Ovary (tissue), 9 donors: ENCODE data around the gene PHACTR1. TPM values are rescaled to one million over a fixed set of nuclear protein-coding genes. Genes with fewer than 3 reads are reported as not detected.

Experiments
- DNase-seq, 5 donors: peaks; one replicate each; pipeline ENCODE4 v3.0.0-alpha.2; 2019 to 2020
- H3K27ac ChIP-seq, 2 donors: fragments of 200-600 bp; one replicate each; pipeline versions ENCODE4 v1.5.1 to v1.8.0; 2019 to 2022
- H3K27me3 ChIP-seq: fragments of 200-600 bp; one replicate; pipeline ENCODE4 v1.8.0; 2022
- H3K36me3 ChIP-seq: fragments of 200-600 bp; sonication (generic); one replicate; pipeline ENCODE4 v1.5.1; 2019
- H3K4me1 ChIP-seq: one replicate; pipeline ENCODE4 v1.8.1; 2013; ENCODE audit warnings: mild to moderate bottlenecking, moderate library complexity; ENCODE audit not compliant: insufficient read depth
- H3K4me3 ChIP-seq: fragments of 200-600 bp; sonication (generic); one replicate; pipeline ENCODE4 v1.5.1; 2017
- H3K9me3 ChIP-seq, 2 donors: fragments of 200-600 bp in 1 of 2; sonication (generic) in 1 of 2; one replicate each; pipeline versions ENCODE4 v1.5.1 to v1.8.1; 2013 to 2019; ENCODE audit warnings: mild to moderate bottlenecking in 1 of 2, moderate library complexity in 1 of 2
- EP300 ChIP-seq: sonication (generic); formaldehyde crosslinking; IDR thresholded peaks from one replicate; pipeline ENCODE4 v1.6.1; 2017; ENCODE audit warnings: antibody characterized with exemption
- POLR2A ChIP-seq: fragments of 450-650 bp; IDR thresholded peaks from one replicate; pipeline ENCODE4 v1.6.1; 2017; ENCODE audit warnings: antibody characterized with exemption, mild to moderate bottlenecking, moderate library complexity
- WGBS, 3 donors: extraction: QIAGEN DNeasy Blood & Tissue Kit in 1 of 3; methylation state at CpG; one replicate each; pipeline versions ENCODE4 v1.1.5 to v1.1.7; 2013 to 2017; 5-methylcytosine and 5-hydroxymethylcytosine counted together
- intact Hi-C, 4 donors: fragments of 100-400 bp; cut with DNase I; formaldehyde crosslinking; loops; one replicate each; pipeline versions ENCODE4 v1.11.0 to v1.15.1; 2022 to 2023
- polyA plus RNA-seq, 2 donors: library from polyadenylated mRNA; stranded (reverse); fragments of 200-250 nt in 1 of 2; fragments of 350-450 nt in 1 of 2; fragmentation: Illumina TruSeq in 1 of 2; extraction: RNeasy Lipid Tissue Mini Kit (QIAGEN cat#74804) in 1 of 2; gene quantifications; one replicate each; pipeline ENCODE4 v1.2.3, GENCODE V29; 2013 to 2014
- total RNA-seq, 7 donors: library from RNA; depleted of rRNA in 2 of 7; stranded (reverse); fragments of >200 nt in 2 of 7; fragmentation: NEBNext Ultra II Directional in 3 of 7; extraction: Animal tissue kit (Norgen Biotek cat#: 25700) in 3 of 7; gene quantifications; one replicate each; pipeline versions ENCODE4 v1.1.0 to v1.2.4, GENCODE V29; 2016 to 2023
- TF ChIP-seq, protein P1 (sequence below), 3 donors: fragments of 450-650 bp in 2 of 3; fragments of 200-600 bp in 1 of 3; IDR thresholded peaks; one replicate each; pipeline versions ENCODE4 v1.5.1 to v1.8.0; 2016 to 2022; ENCODE audit warnings: antibody characterized with exemption in 3 of 3, mild to moderate bottlenecking in 1 of 3
- donor health status: DM: no; HTN: no; CAD: no; lungs with moderate emphysema.
- donor health status: DM: no; HTN: no; CAD: no.
- donor health status: Bipolar disorder and iron deficiency.
- donor health status: DM: yes; HTN: yes; CAD: no.
- donor health status: DM: no; HTN: no; CAD: no.
- donor health status: DM: yes; HTN: yes; CAD: no.

Gene PHACTR1
- total and polyA plus RNA-seq, 9 donors = 0.48 to 10.9 (median 3.7) TPM

DNA sequence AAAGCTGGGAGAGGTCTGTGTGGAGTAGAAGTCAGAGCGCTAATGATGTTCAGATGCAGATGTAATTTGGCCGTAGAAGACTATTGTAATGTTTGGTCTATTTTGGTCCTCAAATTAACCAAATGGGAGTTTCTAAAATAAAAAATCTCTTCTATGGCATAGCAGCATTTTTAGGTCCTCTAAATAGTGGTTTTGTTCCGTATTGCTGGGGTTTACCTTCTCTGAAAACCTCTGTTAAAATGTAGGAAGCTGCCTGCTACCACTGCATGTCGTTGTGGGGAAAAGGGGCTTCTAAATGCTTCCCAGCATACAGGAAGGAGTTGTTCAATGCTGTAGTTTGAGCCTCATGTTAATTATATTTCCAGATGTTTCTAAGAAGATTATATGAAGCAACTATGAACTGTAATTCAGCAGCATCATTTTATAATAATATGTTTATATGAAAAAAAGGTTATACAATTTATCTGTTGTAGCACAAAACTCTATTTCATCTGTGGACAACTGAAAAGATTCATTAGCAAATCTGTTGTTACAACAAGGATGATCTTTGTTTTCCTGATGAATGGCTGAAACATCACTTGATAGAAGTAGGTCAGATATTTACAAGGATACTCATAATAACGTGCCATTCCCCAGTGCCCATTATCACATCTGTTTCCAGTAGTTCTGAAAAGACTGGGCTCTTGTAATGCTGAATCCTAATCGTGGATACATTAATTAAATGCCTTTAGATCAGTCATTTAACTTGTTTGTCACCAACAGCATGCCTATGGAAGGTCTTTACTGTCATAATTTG is 355.2 kb downstream of the PHACTR1 start:
- Histone ChIP-seq H3K27me3 (no peaks in the 10 kb centered on the region), H3K36me3 (no peaks in the 10 kb centered on the region), H3K27ac (no peak overlapping the region), H3K4me3 (no peak overlapping the region), H3K4me1 (peaks cover 2% of the 10 kb centered on the region), H3K9me3 (no peaks in the 10 kb centered on the region)
- intact Hi-C loops = no loop called here
- WGBS, 3 donors = 67 to 72% (median 70%) methylated on average over 6 of the region's 6 CpGs
- TF ChIP-seq POLR2A (no peak), EP300 (no peak)
- TF ChIP-seq, protein P1, sequence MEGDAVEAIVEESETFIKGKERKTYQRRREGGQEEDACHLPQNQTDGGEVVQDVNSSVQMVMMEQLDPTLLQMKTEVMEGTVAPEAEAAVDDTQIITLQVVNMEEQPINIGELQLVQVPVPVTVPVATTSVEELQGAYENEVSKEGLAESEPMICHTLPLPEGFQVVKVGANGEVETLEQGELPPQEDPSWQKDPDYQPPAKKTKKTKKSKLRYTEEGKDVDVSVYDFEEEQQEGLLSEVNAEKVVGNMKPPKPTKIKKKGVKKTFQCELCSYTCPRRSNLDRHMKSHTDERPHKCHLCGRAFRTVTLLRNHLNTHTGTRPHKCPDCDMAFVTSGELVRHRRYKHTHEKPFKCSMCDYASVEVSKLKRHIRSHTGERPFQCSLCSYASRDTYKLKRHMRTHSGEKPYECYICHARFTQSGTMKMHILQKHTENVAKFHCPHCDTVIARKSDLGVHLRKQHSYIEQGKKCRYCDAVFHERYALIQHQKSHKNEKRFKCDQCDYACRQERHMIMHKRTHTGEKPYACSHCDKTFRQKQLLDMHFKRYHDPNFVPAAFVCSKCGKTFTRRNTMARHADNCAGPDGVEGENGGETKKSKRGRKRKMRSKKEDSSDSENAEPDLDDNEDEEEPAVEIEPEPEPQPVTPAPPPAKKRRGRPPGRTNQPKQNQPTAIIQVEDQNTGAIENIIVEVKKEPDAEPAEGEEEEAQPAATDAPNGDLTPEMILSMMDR (IDR thresholded peaks at IDR 0.05) = no peak
- no peak for DNase-seq

GRCh38 chr6:13072686-13073347 is 356.2 kb downstream of the PHACTR1 start:
- no peak overlapping the region for H3K4me3 ChIP-seq
- 19 to 44% (median 19%) methylated on average over 5 of the region's 5 CpGs for WGBS, 3 donors
- DNase-seq = no peak
- no peaks in the 10 kb centered on the region for H3K9me3 ChIP-seq
- H3K4me1 ChIP-seq = peaks cover 2% of the 10 kb centered on the region
- TF ChIP-seq EP300 = no peak
- no peak for TF ChIP-seq POLR2A
- TF ChIP-seq, protein P1 (IDR thresholded peaks at IDR 0.05) = no peak
- intact Hi-C loops = no loop called here
- no peaks in the 10 kb centered on the region for H3K27me3 ChIP-seq
- no peak overlapping the region for H3K27ac ChIP-seq
- H3K36me3 ChIP-seq = no peaks in the 10 kb centered on the region

GRCh38 chr6:13074415-13075140 is 358.0 kb downstream of the PHACTR1 start:
- no peaks in the 10 kb centered on the region for H3K27me3 ChIP-seq
- TF ChIP-seq EP300 (no peak), POLR2A (no peak)
- TF ChIP-seq, protein P1 (IDR thresholded peaks at IDR 0.05) = no peak
- peaks cover 2% of the 10 kb centered on the region for H3K4me1 ChIP-seq
- intact Hi-C loops = no loop called here
- WGBS, 3 donors = 84 to 87% (median 87%) methylated on average over 3 of the region's 3 CpGs
- no peak overlapping the region for H3K27ac ChIP-seq
- no peak overlapping the region for H3K4me3 ChIP-seq
- H3K9me3 ChIP-seq = no peaks in the 10 kb centered on the region
- DNase-seq = no peak
- no peaks in the 10 kb centered on the region for H3K36me3 ChIP-seq

DNA sequence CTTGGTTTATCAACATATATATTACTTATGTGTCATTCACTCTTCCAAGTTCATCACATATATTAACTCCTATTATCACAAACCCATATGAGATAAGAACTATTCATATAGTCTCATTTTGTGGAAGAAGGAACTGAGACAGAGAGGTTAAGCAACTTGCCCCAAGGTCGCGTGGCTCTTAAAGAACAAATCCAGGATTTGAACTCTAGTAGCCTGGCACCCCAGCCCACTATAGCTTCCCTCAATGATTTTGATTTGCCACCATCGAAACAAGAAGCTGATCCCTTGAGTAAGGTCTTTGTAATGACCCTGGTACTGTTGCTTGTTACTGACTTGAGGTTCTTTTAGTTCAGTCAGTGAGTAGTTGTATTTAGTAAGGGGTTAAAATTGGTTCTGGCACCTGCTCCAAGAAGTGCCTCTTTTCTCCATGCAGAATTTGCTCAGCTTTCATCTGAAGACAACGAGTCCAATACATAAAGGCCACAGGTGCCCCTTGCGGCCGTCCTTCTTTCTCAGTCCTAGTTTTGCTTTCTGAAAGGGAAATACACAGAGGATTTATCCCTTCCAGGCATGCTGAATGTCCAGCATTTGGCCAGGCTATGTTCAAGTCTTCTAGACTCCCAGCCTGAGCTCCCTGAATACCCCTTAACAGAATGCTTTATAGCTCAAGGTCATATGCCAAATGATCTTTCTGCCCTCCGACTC is 358.7 kb downstream of the PHACTR1 start:
- intact Hi-C loops = no loop called here
- TF ChIP-seq, protein P1 (IDR thresholded peaks at IDR 0.05) = no peak
- TF ChIP-seq POLR2A = no peak
- no peak for TF ChIP-seq EP300
- no peak for DNase-seq
- no peak overlapping the region for H3K4me3 ChIP-seq
- H3K27me3 ChIP-seq = no peaks in the 10 kb centered on the region
- H3K4me1 ChIP-seq = peaks cover 2% of the 10 kb centered on the region
- WGBS, 3 donors = 75 to 76% (median 75%) methylated on average over 7 of the region's 7 CpGs
- H3K9me3 ChIP-seq = no peaks in the 10 kb centered on the region
- no peaks in the 10 kb centered on the region for H3K36me3 ChIP-seq
- H3K27ac ChIP-seq = no peak overlapping the region
